Epidermal melanocyte (primary cell): Measurements from ENCODE around the gene FGGY.
A peak's percentile ranks its signal among the peaks of the same experiment; 100 is the strongest.
"Not testable (repeated sequence)": the region's sequence is repeated elsewhere in the genome, so short reads cannot be mapped to it uniquely, and the experiment has no call there.

Experiments
- DNase-seq: peaks from one replicate; pipeline ENCODE4 v3.0.0; 2011; ENCODE audit warnings: low spot score; ENCODE audit not compliant: insufficient read length

The FGGY gene

GRCh38 chr1:59296358-59297256, at the start of gene FGGY:
TSS of gene FGGY (plus strand) at chr1:59297094. CDS start at chr1:59321550, 24,456 bp downstream.
- peak; percentile 90 for DNase-seq

DNA sequence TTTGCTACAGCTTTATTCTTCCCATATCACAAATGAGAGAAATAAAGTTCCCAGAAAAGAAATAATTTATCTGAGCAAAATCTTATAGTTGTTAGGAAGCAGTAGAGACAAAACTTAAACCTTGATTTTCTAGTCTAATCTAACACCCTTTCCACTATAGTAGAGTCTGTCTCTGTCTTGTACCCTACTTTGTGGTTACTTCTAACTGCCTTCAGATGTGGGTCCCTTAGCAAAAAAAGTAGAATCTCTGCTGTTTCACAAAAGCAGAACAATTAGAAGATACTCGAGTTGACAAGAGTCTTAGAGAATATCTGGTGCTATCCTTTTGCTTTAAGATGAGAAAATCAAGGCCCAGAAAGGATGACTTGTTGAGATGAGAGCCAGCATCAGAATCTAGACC, 48.1 kb upstream of the FGGY start:
- no peak for DNase-seq

DNA sequence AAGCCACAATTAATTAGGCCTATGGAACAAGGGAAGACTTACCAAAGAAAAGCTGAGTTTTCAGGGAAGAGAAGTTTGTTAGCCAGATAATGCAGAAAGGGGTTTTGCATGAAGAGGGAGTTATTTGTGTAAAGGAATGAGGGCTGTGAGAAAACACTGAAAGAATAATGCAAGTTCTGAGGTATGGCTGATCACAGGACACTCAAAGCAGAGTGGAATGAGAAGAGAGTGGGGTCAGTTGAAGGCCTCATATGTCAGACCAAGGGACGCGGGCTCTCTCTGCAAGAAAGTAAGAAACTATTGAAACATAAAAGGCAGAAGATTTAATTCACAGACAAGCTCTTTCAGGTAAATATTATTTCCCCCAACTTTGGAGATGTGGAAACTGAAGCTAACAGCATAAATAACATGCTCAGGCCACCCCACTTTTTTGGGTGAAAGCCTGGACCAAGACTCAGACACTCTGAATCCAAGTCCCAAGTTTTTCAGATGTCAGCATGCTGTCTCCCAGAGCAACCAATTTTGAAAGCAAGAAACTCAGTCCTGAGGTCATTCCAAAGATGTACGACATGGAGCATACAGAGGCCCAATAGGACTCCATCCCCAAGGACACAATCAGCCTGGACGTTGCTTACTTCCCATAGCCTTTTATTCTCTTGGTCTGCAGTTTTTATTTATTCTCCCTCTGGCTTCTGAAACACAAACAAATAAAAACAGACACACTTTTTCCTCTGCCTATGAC, 47.3 kb upstream of the FGGY start:
- DNase-seq = no peak

GRCh38 chr1:59251061-59251460, 45.8 kb upstream of the FGGY start:
- not testable (repeated sequence) for DNase-seq

DNA sequence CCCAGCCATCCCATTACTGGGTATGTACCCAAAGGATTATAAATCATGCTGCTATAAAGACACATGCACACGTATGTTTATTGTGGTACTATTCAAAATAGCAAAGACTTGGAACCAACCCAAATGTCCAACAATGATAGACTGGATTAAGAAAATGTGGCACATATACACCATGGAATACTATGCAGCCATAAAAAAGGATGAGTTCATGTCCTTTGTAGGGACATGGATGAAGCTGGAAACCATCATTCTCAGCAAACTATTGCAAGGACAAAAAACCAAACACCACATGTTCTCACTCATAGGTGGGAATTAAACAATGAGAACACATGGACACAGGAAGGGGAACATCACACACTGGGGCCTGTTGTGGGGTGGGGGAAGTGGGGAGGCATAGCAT, 40.5 kb upstream of the FGGY start:
- DNase-seq = not testable (repeated sequence)

DNA sequence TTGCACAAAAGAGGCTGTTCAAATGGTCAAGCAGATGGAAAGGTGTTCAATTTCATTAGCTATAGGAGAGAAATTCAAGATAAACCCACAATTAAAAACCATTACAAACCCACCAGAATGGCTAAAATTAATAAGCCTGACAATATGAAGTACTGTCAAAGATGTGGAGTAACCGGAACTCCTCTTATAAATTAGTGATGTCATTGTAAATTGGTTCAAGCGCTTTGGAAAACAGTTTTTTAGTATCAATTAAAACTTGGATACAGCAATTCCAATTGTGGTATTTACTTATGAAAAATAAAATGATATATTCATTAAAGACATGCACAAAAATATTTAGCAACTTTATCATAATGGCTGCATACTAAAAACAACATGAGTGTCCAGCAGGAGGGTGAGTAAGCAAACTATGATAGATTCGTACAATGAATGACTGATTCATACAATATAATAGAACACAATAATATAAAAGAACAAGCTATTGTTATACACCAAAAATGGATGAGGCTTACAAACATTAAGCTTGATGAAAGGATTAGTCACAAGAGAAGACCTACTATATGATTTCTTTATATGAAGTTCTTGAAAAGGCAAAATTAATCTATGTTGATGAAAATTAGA, 38.4 kb upstream of the FGGY start:
- DNase-seq = no peak

DNA sequence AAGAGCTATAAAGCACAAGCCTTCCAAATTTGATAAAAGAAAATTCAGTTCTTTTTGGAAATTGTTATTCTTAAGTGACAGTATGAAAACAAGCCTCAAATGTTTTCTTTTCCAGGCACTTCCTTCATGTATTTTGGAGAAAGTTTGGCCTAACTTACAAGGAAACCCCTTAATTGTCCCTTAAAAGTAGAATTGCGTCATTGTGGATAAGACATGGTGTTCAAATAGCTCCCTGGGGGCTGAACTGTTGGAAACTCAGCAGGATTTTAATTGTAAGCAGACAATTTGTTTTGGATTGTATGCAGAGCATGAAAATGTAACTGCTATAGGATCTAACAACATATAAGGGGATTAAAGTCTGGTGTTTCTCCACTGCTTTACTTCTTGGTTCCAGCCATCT, 35.4 kb upstream of the FGGY start:
- no peak for DNase-seq

DNA sequence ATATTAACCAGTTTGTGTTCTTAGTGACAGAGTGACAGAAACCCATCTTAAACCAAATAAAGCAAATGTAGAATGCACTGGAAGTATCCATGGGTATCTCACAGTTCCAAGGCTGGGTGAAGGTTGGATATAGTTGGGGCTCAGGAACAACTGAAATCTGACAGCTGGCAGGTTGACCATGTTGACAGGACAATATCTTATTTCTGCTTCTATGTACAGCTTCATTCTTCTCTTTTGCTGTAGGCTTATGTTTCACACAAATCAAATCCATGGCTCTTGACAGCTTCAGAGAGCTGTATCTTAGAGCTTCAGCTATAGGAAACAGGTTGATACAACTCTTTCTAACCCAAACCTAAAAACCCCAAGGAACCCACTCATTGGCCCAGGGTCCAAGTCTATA, 34.3 kb upstream of the FGGY start:
- no peak for DNase-seq

GRCh38 chr1:59263111-59263510, 33.8 kb upstream of the FGGY start:
- no peak for DNase-seq

GRCh38 chr1:59265622-59266021, 31.3 kb upstream of the FGGY start:
- no peak for DNase-seq

DNA sequence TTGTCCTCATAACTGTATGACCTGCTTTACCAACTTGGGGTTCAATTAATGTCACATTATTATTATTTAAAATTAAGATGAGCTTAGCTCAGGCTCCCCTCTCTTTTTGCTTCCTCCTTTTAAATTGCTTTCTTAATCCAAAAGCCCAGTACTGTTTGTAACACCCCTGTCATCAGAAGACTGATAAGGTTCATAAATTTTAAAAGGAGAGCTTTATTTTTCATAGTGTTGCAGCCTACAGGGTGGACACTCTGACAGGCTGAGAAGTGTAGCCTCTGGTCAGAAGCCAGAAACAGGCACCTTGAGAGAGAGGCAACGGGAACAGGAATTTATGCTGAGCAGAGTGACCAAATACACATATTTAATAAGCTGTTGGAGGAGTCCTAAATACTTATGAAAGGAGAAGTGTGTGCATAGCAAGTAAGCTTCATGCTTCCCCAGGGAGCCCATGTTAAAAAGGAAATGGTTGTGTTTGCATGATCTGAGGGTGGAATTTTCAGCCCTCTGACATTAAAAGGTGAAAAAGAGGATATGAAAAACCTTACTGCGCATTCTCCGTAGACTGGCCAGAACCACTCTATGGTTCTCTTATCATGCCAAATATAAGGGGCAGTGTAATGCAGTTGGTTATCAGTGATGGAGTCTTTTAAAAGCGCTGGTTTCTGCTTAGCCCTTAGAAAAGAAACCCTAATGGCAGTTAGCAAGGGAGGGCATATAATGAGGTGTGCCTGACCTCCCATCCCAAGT, 30.5 kb upstream of the FGGY start:
- DNase-seq = no peak

- DNase-seq = no peak
Observed at GRCh38 chr1:59266927-59267293, 30.0 kb upstream of the FGGY start.

- no peak for DNase-seq
Observed at GRCh38 chr1:59268406-59268805, 28.5 kb upstream of the FGGY start.

- no peak for DNase-seq
Observed at GRCh38 chr1:59271561-59272260, 25.2 kb upstream of the FGGY start.

- no peak for DNase-seq
Observed at GRCh38 chr1:59272507-59272906, 24.4 kb upstream of the FGGY start.

GRCh38 chr1:59276439-59276851, 20.4 kb upstream of the FGGY start:
- no peak for DNase-seq

- no peak for DNase-seq
Observed at GRCh38 chr1:59278780-59279354, 18.0 kb upstream of the FGGY start.

GRCh38 chr1:59279645-59280044, 17.2 kb upstream of the FGGY start:
- no peak for DNase-seq

GRCh38 chr1:59282951-59283350, 13.9 kb upstream of the FGGY start:
- DNase-seq = no peak

GRCh38 chr1:59285691-59286090, 11.2 kb upstream of the FGGY start:
- no peak for DNase-seq

GRCh38 chr1:59288046-59288445, 8.8 kb upstream of the FGGY start:
- DNase-seq = no peak
